GM12864 (cell line): ENCODE data around the gene DNTT.

Source experiments
- DNase-seq: peaks from one replicate; pipeline ENCODE4 v3.0.0-alpha.2; 2011; ENCODE audit warnings: low read depth
- H3K4me3 ChIP-seq: 2 replicates; pipeline ENCODE4 v1.5.1; 2011; ENCODE audit warnings: mild to moderate bottlenecking, low read depth, low read length, control low read depth
- TF ChIP-seq, protein P1 (sequence below): IDR thresholded peaks from 2 replicates; pipeline ENCODE4 v1.5.1; 2011; ENCODE audit warnings: low read depth, mild to moderate bottlenecking, moderate library complexity, low read length, control low read depth, inconsistent platforms; ENCODE audit errors: missing control alignments

The DNTT gene

DNA sequence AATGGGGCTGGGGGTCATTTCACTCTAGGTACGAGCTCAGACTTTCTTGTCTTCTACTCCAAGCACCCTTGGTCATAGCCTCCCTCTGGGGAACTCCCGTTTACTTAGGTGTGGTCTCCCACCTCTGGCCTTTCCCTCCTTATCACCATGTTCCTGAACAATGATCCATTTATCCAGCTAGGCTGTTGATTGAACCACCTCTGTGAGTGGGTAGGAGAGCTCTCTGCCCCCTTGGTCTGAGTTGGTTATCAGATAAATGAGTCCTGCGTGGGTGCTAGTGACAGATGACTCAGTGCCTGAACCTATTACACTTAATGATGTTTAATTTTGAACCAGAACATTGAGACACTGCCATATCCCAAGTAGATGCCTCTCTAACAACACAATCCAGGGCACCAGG is 42.3 kb upstream of the DNTT start:
- no peak for DNase-seq
- no peak overlapping the region for H3K4me3 ChIP-seq
- TF ChIP-seq, protein P1, sequence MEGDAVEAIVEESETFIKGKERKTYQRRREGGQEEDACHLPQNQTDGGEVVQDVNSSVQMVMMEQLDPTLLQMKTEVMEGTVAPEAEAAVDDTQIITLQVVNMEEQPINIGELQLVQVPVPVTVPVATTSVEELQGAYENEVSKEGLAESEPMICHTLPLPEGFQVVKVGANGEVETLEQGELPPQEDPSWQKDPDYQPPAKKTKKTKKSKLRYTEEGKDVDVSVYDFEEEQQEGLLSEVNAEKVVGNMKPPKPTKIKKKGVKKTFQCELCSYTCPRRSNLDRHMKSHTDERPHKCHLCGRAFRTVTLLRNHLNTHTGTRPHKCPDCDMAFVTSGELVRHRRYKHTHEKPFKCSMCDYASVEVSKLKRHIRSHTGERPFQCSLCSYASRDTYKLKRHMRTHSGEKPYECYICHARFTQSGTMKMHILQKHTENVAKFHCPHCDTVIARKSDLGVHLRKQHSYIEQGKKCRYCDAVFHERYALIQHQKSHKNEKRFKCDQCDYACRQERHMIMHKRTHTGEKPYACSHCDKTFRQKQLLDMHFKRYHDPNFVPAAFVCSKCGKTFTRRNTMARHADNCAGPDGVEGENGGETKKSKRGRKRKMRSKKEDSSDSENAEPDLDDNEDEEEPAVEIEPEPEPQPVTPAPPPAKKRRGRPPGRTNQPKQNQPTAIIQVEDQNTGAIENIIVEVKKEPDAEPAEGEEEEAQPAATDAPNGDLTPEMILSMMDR = no peak

DNA sequence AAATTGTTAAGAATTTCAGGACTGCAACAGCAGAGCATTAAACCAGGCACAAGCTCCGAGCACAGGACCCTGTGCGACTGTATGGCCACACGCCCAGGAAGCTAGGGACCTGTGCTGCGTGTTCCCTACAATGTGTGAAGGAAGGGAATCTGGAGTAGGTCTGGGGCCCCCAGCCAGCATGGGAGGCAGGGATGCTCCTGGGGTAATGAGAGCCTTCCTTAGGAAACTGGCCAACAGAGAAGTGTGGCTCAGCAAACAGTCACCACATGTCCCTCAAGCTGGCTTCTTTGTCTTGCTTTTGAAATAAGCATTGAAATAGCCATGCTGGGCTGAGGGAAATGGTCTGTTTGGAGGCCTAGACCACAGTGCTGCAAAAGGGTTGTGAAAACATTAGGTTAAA is 41.1 kb upstream of the DNTT start:
- H3K4me3 ChIP-seq = no peak overlapping the region
- TF ChIP-seq, protein P1 = no peak
- DNase-seq = no peak

DNA sequence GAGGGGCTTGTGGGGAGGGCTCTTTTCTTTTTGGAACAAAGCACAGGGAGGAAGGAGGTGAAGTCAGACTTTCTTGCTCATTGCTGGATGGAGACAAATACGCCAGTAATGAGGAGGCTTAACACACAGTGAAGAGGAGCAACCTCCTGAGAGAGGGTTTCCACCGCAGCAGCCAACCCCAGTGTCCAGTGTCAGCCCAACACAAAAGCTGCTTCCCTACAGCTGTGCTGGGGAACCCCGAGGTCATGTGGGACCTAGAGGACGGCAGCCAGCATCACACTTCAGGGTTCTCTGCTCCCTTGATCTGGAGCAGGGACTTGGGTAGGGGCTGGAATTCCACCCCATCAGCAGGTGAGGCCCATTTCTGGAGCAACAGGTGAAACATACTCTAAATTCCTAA is 40.6 kb upstream of the DNTT start:
- TF ChIP-seq, protein P1 = no peak
- DNase-seq = no peak
- H3K4me3 ChIP-seq = no peak overlapping the region

DNA sequence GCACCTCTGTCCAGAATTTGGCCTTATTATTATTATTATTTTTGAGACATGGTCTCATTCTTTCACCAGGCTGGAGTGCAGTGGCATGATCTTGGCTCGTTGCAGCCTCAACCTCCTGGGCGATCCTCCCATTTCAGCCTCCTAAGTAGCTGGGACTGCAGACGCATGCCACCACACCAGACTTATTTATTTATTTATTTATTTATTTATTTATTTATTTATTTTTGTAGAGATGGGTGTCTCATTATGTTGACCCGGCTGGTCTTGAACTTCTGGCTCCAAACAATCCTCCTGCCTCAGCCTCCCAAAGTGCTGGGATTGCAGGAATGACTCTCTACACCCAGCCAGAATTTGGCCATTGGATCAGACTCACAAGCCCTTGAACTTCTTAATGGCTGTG is 39.3 kb upstream of the DNTT start:
- DNase-seq = no peak
- no peak overlapping the region for H3K4me3 ChIP-seq
- TF ChIP-seq, protein P1 = no peak

DNA sequence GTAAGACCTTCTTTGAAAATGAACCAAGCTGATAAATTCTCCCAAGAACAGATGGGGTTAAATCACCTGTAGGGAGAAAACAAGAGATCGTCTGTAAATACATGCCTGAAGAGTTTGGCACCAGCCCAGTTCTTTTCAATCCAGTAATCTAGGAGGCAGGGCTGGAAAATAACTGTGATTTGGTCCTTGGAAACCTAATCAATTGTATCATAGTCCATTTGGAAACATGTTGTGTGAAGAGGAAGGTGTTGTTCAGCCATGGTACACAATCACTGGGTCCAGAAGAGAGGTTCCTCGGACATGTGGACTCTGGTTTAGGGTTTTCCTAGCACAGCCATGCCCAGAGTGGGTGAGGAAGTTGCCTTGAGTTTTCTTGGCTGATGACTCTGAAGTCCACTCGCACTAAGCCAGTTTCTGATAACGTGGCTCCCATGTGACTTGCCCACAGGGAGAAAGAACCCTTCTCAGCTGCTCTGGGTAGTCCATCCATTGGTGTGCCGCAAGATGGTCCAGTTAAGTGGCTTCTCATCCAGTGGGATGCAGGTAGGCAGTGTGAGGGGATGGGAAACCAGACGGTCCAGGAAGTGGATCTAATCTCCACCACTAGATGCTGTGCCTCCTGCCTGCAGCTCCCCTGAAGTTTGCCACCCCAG is 38.0 kb upstream of the DNTT start:
- no peak for DNase-seq
- TF ChIP-seq, protein P1 = no peak
- no peak overlapping the region for H3K4me3 ChIP-seq

DNA sequence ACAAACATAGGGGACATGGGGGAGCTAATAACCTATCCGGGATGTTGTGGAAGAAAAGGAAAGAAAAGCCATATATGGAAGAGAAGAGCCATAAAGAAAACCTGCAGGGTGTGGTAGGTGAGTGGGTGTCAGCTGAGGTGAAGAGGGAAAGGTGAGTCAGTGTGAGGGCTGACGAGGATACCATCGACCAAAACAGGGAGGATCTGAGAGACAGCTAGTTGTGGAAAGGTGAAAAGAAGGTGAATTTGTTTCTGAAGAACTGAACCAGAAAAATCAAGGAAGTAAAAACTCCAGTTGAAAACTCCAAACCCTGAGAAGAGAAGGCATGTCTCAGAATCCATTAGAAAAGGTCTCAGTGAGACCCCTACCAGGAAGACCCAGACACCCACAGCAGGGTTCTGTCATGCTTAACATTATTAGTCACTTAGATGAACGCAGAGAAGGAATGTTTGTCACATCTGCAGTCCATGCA is 37.0 kb upstream of the DNTT start:
- TF ChIP-seq, protein P1 = no peak
- peak overlapping the region; percentile 83 for H3K4me3 ChIP-seq
- DNase-seq = no peak

DNA sequence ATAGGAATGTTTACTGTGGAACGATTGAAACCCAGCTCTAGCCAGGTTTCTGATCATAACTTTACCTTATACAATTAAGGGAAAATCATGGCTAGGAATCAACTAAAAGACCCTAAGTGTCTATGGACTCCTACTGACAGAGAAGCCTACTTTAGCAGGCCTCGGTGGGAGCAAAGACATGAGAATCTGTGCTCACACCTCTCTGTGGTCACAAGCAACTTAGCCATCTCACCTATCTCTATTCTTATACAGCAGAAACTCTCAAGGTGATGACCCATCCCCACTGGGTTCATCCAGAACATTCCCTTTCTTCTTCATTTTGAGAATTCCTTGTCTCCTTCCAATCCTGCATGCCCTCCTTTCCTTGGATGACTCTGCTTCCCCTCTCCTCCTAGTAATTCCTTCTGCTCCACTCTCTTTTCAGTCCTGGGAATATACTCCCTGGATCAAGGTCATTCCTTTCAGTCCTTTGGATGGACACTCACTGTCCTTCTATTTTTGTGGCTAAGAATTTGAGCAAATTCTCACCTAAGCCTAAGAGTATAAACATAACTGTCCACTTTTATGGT is 35.8 kb upstream of the DNTT start:
- peak overlapping the region; percentile 83 for H3K4me3 ChIP-seq
- no peak for DNase-seq
- TF ChIP-seq, protein P1 = no peak
